RKO (cell line): ENCODE measurements around the gene NUFIP1.
A peak's percentile ranks its signal among the peaks of the same experiment; 100 is the strongest.
"Not testable (repeated sequence)": the region's sequence is repeated elsewhere in the genome, so short reads cannot be mapped to it uniquely, and the experiment has no call there.

Source experiments
- DNase-seq: peaks from one replicate; pipeline ENCODE4 v3.0.0-alpha.2; 2016; ENCODE audit warnings: low spot score

The NUFIP1 gene

DNA sequence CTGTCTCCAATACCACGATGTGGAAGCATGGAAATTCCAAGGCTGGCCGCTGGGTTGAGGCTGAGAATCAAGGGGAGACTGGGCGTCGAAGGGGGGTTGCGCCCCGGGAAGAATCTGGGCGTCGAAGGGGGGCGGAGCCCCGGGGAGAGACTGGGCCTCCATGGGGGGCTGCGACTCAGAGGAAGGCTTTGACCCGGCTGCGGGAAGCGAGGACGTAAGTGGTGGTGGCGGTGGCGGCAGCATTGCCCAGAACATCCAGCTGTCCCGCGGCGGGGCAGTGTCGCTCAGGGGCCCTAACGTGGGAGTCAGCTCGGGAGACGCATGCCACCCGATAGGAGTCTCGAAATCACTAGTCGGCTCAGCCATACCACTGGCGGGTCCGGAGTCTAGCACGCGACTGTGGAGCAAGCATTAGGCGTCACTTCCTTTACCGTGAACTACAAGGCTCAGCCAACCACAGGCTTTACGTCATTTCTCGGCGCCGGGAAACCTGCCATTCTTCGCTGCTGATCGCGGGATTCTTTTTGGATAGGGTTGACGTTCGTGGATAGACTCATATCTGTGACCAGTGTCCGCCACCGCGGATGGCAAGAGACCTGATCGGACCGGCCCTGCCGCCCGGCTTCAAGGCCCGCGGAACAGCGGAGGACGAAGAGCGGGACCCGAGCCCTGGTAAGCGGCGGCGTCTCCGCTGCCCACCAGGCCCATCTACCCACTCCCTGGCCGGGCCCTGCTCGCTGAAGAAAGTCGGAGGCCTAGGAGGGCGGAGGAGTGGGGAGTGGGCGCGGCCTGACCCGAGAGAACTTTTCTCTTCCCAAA lies at the start of gene NUFIP1, which contains the start of gene GPALPP1:
Gene NUFIP1 (minus strand): TSS at position 401 of the 819 bp plus-strand sequence. CDS start 35 bp downstream, at position 366.
Gene GPALPP1 (plus strand): TSS at position 468 of the 819 bp plus-strand sequence. CDS start 117 bp downstream, at position 585.
- DNase-seq = peak; percentile 97

DNA sequence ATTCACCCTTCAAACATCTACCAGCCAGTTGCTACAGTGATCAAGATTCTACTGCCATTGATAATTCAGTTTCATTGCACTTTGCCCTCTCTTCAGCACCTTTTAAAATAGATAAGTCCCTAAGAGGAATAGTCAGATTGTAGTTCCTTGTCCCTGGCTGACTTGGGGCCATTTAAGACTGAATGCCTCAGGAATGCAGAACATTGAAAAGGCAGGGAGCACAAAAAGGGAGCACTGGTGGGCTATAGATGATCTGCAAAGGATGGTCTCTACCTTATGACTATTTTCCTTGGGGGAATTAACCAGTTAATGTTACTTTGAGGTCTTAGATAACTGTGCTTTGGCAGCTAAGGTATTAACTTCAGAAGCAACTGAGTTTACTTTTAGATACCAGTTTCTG lies 46.9 kb upstream of the NUFIP1 start:
- DNase-seq = no peak

DNA sequence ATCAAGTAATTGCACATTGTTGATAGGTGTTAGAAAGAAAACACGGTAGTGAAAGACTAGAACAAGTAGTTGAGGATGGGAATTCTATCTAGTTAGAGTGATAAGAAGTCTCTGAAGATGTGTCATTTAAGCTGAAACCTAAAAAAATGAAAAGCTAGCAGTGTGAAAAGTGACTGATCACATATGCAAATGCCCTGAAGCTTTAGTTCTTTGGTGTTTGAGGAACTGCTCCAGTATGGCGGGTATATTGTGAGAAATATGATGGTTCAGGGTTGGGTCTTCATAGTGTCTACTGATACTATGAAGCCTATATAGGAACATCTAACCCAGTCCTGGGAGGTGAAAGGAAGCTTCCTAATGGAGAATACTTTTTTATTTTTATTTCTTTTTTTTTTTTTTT lies 45.1 kb upstream of the NUFIP1 start:
- no peak for DNase-seq

DNA sequence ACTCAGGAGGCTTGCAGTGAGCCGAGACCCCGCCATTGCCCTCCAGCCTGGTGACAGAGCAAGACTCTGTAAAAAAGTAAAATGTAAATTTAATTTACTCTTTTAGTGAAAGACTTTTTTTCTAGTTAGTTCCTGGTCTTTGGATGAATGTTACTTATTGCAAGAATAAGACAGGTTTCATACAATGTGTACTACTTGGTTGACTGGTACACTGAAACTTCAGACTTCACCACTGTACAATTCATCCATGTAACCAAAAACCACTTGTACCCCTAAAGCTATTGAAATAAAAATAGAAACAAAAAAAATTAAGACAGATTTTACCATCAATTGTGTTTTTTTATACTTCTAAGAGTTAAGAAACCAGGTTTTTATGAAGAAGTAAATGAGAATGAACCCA lies 35.6 kb upstream of the NUFIP1 start:
- no peak for DNase-seq

DNA sequence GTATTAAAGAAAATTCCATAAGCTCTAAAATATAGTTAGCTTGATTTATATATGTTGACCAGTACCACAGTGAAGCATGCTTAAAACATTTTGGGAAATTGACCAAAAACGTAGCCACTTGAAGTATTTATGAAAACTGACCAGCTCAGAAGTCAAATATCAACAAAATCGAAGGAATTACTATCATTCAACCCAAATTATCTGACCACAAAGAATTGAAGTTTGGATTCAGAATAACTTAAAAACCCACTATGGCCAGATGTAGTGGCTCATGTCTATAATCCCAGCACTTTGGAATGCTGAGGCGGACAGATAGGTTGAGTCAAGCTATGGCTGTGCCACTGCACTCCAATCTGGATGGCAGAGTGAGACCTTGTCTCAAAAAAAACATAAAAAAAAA lies 32.0 kb upstream of the NUFIP1 start:
- DNase-seq = no peak

DNA sequence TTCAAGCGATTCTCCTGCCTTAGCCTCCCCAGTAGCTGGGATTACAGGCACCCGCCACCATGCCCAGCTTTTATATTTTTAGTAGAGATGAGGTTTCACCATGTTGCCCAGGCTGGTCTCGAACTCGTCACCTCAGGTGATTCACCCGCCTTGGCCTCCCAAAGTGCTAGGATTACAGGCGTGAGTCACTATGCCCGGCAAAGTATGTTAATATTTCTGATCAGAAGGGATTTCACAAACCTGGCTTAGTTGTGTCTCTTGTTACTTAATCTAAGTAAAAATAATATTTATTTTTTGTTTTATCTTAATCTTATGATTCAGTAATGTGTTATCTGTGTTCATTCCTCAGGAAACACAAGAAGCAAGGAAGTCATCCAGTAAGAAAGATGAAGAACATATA lies 30.7 kb upstream of the NUFIP1 start:
- DNase-seq = not testable (repeated sequence)

DNA sequence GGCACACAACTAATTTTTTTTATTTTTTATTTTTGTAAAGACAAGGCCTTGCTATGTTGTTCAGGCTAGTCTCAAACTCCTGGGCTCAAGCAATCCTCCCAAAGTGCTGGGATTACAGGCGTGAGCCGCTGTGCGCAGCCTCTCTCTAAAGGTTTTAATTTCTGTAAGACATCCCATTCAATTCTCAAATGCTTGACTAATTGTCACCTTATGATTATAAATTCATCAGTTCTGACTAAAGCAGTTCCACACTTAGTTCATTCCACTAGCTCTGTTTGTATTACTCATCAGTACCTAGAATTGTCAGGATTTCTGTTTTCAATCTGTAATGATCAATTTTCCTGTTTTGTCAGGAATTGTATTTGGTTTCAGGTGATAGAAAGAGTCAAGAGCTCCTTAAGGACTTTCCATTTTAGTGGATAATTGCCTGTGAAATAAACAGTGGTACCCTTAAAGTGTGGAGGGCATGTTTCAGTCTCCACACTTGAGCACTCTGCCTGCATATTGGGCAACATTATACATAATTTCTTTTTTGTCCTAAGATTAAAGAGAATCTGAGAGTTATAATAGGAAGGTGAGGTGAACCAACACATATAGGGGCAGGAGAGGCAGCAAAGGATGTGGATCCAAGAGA lies 27.6 kb upstream of the NUFIP1 start:
- no peak for DNase-seq

DNA sequence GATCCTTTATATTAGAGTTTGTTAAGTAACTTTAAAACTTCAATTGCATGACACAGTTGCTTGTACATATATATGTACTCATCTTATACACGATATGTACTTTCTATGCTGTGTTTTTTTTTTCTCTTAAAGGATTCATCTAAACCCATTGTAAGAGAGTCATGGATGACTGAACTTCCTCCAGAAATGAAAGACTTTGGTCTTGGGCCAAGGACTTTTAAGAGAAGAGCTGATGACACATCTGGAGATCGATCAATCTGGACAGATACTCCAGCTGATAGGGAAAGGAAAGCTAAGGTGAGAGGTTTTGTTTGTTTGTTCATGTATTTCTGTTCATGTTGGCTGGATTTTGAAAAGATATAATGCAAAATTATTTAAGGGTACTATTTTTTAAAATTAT lies 26.0 kb upstream of the NUFIP1 start:
- peak; percentile 10 for DNase-seq

DNA sequence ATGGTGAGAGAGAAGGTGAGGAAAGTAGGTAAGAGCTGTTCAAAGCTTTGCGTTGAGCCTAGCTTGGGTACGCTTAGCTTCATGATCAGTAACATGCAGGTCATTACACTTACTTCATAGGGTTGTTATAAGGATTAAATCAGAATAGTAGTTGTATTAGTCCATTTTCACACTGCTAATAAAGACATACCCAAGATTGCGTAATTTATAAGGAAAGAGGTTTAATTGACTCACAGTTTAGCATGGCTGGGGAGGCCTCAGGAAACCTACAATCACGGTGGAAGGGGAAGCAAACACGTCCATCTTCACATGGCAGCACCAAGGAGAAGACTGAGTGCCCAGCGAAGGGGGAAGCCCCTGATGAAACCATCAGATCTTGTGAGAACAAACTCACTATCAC lies 21.9 kb upstream of the NUFIP1 start:
- DNase-seq = no peak

DNA sequence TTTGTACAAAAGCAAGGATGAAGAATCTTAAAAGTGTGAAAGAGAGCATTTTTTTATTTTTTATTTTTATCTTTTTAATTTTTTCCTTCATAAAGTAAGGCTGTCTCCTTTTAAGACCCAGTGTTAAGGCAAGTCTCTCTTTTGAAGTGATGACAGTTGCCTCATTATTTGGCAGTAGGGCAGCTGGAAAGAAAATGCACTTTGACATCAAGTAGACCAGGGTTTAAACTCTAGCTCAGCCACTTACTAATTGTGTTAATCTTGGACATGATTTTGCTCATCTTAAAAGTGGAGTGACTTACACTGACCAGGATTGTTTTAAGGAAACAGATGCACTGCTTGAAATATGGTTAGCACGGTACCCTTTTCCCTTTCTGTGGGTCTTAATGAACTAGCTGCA lies 18.6 kb upstream of the NUFIP1 start:
- DNase-seq = no peak

DNA sequence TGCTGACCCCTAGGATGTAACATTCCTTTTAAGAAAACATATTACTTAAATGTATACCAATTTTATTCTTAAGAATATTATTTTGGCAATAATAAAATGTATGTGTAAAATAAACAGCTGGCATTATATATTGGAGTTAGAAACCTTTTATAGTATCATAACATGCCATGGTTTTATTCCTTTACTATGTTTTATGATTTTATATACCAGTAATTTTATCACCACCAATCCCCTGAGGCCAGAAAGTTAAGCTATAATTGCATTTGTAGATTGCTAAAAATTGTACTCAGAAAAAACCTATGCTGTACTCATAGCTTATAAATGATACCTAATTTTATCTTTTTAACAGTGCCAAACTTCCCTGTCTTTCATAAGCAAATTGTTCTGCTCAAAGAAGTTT lies 18.0 kb upstream of the NUFIP1 start:
- DNase-seq = no peak

DNA sequence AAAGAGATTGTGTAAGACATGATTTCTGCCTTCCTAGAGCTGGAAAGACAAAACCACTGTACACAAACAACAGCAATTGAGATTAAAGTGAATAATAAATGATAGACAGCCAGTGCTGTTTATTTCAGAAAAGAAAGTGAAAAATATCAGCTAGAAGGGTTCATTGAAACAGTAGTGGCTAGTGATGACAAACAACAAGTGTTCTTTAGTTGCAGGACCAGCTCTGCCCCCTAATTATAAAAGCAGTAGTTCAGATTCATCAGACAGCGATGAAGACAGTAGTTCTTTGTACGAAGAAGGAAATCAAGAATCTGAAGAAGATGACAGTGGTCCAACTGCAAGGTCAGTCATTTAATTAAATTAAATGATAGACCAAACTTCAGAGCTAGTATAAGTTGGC lies 14.8 kb upstream of the NUFIP1 start:
- DNase-seq = no peak

DNA sequence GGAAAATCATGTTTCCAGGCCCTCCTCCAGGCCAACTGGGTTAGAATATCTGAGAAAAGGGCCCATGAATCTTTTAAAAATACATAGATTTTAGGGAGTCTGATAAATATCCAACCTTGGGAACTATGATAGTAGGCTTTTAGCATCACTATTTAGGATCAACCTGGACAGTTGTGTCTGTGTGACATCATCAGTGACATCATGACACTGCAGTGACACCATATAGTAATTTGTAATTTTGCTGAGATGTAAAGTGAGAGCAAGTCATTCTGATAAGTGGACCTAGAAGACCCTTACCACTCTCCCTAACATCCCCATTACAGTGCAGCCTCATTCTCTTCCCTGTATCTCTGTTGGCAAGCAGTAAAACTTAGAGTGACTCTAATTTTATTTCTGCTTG lies 14.1 kb upstream of the NUFIP1 start:
- DNase-seq = no peak

DNA sequence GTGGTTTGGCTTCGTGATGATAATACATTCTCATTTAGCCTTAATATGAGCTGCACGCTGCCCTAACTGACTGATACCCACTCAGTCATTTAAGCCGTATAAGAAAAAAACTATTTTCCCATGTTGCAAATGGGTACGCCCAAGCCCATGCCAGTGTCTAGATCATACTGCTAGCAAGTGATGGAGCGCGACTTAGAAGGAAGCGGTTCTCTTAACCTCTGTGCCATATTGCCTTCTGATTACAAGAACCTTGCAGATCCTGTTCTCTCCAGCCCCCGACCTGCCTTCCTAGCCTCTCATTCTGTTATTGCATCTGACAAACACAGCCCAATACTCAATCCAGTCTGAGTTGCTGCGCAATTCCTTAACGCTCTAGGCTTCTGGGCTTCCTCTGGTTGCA lies 670 bp upstream of the NUFIP1 start:
- DNase-seq = peak; percentile 38

DNA sequence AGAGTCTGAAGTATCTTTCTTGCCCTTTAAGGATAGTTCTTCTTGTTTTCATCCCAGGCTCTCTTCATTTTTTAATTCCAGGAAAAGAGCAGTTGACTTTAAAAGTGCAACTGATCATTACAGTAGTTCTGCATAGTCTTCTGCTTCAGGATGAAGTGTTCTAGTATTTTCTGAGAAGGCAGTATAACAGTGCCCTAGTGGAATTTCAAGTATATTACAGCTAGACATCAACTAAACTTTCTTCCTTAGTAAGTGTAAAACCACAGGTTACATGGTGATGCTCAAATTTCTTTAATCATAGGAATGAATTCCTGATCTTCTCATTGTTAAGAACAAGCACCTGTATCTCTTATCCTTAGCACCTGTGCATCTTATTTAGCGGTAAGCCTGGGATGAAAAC lies 10.9 kb downstream of the NUFIP1 start:
- no peak for DNase-seq

DNA sequence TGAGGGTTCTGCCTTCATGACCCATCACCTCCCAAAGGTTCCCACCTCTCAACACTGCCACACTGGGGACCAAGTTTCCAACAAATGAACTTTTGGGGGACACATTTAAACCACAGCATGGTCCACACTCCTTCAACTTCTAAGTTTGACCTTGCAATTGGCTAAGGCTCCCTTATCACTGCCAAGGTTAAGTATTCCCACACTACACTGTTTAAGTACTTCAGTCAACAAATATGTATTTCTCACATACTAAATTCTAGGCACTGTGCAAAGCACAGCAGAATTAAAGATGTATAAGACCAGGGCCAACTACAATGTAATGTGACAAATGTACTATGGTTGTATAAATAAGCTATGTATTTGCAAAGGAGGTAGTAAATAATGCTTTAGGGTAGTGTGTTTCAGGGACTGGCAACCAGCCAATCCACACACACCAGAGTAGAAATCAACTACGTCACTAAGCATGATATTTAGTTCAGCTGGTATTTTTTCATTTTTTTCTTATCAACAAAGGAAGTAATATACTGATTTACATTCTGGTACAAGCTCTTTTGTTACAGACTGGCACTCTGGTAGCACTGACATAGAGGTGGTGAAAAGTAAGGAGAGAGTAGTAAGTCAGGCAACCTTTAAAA lies 12.2 kb downstream of the NUFIP1 start:
- DNase-seq = no peak

DNA sequence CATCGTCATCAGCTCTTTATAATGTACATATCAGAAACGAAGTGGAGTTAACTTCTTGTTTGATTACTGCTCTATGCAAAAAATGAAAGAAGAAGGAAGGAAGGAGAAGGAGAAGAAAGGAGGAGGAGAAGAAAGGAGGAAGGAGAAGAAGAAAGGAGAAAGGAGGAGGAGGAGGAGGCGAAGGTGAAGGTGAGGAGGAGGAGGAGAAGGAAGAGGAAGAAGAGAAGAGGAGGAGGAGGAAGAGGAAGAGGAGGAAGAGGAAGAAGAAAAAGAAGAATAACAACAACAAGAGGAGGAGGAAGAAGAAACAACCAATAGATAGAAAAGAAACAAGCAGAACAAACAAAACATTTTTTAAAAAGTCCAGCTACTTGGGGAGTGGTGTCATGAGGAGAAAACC lies 13.1 kb downstream of the NUFIP1 start:
- DNase-seq = no peak

DNA sequence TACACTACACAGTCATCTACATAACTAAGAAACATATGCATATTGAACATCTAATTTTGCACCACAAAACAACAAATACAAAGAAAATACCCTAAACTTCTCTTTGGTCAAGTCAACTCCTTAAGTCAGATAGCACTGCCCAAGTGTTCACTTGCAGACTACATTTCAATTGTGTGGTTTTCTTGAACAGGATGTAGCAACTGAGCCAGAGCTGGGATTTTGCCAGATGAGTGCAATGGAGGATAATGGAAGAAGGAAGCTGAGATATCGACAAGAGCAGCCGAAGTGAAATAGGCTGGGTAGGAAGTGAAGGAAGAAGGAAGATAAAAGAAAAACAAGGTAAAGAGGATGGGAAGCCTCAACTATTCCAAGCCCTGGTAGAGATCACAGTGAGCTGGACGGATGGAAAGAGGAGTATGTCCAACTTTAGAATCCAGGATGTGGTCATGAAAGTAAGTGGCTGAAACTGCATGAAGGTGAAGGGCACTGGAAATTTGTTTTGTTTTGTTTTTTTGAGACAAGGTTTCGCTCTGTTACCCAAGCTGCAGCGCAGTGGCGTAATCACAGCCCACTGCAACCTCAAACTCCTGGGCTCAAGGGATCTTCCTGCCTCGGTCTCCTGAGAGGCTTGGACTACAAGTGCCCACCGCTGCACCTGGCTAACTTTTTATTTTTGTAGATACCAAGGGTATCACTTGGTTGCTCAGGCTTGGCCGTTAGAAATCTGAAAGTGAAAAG lies 15.0 kb downstream of the NUFIP1 start:
- DNase-seq = no peak

DNA sequence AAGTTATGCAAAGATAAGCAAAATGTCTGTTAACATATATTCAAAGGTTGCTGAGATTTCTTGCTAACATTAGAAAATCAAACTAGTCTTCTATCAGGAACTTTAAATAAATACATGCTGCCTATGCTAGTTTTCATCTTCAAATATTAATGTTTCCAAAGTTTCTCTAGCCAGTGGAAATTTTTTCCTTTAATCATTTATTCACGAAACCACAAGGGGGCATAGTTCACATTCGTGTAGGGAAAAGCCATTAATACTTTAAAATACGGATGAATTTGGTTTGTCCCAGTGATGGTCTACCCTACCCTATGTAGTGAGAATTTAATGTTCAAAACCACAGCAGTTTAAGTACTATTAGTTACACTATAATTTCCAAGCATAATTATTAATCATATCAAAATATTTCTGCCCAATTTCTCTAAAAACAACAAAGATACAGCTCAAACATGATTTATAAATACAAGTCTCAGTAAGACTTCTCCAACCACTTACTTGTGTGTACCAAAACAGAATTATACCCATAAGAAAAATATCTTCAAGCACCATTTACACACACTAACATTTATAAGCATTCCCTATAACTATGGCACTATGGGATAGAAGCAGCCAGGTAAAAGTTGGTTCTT lies 16.2 kb downstream of the NUFIP1 start:
- DNase-seq = peak; percentile 51

DNA sequence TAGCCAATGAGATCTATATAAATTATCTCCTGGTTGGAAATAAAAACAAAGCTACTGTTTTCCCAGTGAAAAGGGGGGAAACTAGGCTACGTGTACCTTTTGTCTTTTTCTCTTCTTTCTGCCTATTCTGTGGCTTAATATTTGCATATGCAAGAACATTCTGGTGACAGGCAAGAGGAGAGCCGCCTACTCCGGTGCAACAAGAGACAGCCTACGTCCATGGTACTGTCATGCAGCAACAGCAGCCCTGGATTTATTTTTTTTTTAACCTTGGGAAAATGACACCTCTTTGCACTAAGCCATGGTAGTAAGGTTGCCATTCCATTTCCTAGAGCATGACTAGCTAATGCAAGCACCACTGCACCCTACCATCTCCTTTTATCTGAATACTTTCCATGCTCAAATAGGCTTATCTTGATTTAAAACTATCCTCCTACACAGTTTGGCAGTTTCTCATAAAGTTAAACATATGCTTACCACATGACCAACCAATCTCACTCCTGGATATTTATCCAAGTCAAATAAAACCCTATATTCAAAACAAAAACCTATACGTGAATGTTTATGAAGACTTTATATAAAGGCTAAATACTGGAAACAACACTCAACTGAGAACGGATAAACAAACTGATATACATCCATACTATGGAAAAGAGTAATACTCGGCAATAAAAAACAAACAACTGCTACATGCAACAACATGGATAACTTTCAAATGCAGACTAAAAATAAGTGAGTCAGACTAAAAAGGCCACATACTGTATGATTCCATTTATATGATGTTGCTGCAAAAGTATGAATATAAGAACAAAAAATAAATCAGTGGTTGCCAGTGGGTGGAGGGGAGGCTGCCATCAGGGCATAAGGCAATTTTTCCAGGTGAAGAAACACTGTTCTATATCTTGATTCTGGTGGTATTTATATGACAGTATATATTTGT lies 17.3 kb downstream of the NUFIP1 start:
- no peak for DNase-seq
